Suprapubic skin (tissue), 4 donors: Measurements from ENCODE around the gene IL23A. TPM values are rescaled to one million over a fixed set of nuclear protein-coding genes. Genes with fewer than 3 reads are reported as not detected.
"Not testable (repeated sequence)": the region's sequence is repeated elsewhere in the genome, so short reads cannot be mapped to it uniquely, and the experiment has no call there.

Source experiments
- DNase-seq, 2 donors: peaks; one replicate each; pipeline ENCODE4 v3.0.0-alpha.2; 2019; ENCODE audit warnings: low spot score in 2 of 2
- H3K27ac ChIP-seq: fragments of 200-600 bp; sonication (generic); one replicate; pipeline ENCODE4 v1.5.1; 2019
- H3K27me3 ChIP-seq: fragments of 200-600 bp; sonication (generic); one replicate; pipeline ENCODE4 v1.5.1; 2019
- H3K36me3 ChIP-seq: fragments of 200-600 bp; sonication (generic); one replicate; pipeline ENCODE4 v1.5.1; 2019
- H3K4me1 ChIP-seq: fragments of 200-600 bp; sonication (generic); one replicate; pipeline ENCODE4 v1.5.1; 2019
- H3K4me3 ChIP-seq: fragments of 200-600 bp; sonication (generic); one replicate; pipeline ENCODE4 v1.5.1; 2019; ENCODE audit warnings: mild to moderate bottlenecking
- H3K9me3 ChIP-seq: fragments of 200-600 bp; sonication (generic); one replicate; pipeline ENCODE4 v1.5.1; 2019
- EP300 ChIP-seq: sonication (generic); formaldehyde crosslinking; IDR thresholded peaks from one replicate; pipeline ENCODE4 v1.6.1; 2017; ENCODE audit warnings: antibody characterized with exemption
- POLR2A ChIP-seq, 2 donors: fragments of 450-650 bp; IDR thresholded peaks; one replicate each; pipeline ENCODE4 v1.6.1; 2017; ENCODE audit warnings: antibody characterized with exemption in 2 of 2, mild to moderate bottlenecking in 2 of 2, moderate library complexity in 2 of 2
- POLR2AphosphoS5 ChIP-seq, 3 donors: sonication (generic); formaldehyde crosslinking; IDR thresholded peaks; one replicate each; pipeline ENCODE4 v1.6.1; 2017; ENCODE audit warnings: antibody characterized with exemption in 3 of 3
- WGBS: methylation state at CpG from one replicate; pipeline ENCODE4 v1.1.5; 2018; 5-methylcytosine and 5-hydroxymethylcytosine counted together
- total RNA-seq, 4 donors: library from RNA; depleted of rRNA; stranded (reverse); fragments of >200 nt; gene quantifications; one replicate each; pipeline ENCODE4 v1.1.0, GENCODE V29; 2016
- TF ChIP-seq, protein P1 (sequence below), 2 donors: fragments of 200-600 bp in 1 of 2; fragments of 450-650 bp in 1 of 2; sonication (generic) in 1 of 2; IDR thresholded peaks; one replicate each; pipeline ENCODE4 v1.5.1; 2016 to 2019; ENCODE audit warnings: antibody characterized with exemption in 2 of 2, mild to moderate bottlenecking in 1 of 2, moderate library complexity in 1 of 2

Gene IL23A
- total RNA-seq, 4 donors from 2014 or later = not detected

DNA sequence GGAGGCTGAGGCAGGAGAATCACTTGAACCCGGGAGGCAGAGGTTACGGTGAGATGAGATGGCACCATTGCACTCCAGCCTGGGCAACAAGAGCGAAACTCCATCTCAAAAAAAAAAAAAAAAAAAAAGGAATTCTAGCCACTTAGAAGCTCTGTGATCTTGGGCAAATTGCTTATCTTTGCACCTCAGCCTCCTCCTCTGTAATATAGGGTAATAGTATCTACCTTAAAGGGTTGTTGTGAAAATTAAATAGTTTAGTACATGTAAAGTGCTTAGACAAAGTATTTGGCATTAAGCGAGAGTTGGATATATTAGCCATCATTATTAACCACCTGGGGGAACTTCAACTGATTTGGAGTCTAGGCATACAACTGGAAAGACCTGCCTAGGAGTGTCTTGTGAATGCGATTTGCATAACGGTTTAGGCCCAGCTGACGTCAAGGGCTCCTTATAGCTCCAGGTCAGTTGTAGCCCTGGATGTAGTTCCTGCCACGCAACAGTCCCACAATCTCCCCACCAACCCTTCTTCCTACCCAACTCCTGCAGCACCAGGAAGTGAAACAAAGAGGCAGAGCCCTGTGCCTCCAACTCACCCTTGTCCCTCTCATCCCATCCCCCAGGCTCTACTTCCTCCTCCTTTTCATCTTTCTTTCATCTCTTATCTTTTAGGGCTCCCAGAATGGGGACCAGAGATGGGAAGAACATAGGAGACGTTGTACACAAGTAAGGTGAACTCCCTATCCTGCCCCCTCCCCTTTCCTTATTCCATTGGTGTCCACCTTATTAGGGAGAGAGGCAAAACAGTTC is 2.1 kb upstream of the IL23A start:
- no peak for DNase-seq
- Histone ChIP-seq H3K4me3 (no peak overlapping the region), H3K27ac (no peak overlapping the region), H3K27me3 (no peaks in the 10 kb centered on the region), H3K36me3 (no peaks in the 10 kb centered on the region), H3K4me1 (peaks cover 18% of the 10 kb centered on the region), H3K9me3 (no peaks in the 10 kb centered on the region)
- WGBS = 71% methylated on average over 9 of the region's 9 CpGs
- TF ChIP-seq EP300 = no peak
- no peak for TF ChIP-seq POLR2AphosphoS5 (IDR thresholded peaks at IDR 0.05)
- no peak for TF ChIP-seq POLR2A (IDR thresholded peaks at IDR 0.05)
- TF ChIP-seq, protein P1, sequence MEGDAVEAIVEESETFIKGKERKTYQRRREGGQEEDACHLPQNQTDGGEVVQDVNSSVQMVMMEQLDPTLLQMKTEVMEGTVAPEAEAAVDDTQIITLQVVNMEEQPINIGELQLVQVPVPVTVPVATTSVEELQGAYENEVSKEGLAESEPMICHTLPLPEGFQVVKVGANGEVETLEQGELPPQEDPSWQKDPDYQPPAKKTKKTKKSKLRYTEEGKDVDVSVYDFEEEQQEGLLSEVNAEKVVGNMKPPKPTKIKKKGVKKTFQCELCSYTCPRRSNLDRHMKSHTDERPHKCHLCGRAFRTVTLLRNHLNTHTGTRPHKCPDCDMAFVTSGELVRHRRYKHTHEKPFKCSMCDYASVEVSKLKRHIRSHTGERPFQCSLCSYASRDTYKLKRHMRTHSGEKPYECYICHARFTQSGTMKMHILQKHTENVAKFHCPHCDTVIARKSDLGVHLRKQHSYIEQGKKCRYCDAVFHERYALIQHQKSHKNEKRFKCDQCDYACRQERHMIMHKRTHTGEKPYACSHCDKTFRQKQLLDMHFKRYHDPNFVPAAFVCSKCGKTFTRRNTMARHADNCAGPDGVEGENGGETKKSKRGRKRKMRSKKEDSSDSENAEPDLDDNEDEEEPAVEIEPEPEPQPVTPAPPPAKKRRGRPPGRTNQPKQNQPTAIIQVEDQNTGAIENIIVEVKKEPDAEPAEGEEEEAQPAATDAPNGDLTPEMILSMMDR (IDR thresholded peaks at IDR 0.05) = no peak

GRCh38 chr12:56337753-56338251 is 882 bp upstream of the IL23A start:
- 83% methylated on average over 8 of the region's 8 CpGs for WGBS

GRCh38 chr12:56339158-56339422 is 406 bp downstream of the IL23A start:
- TF ChIP-seq EP300 (no peak), POLR2A (IDR thresholded peaks at IDR 0.05) (no peak), POLR2AphosphoS5 (IDR thresholded peaks at IDR 0.05) (no peak)
- TF ChIP-seq, protein P1 (IDR thresholded peaks at IDR 0.05) = no peak
- H3K4me3 ChIP-seq = no peak overlapping the region
- H3K27ac ChIP-seq = no peak overlapping the region
- peaks cover 24% of the 10 kb centered on the region for H3K36me3 ChIP-seq
- no peaks in the 10 kb centered on the region for H3K27me3 ChIP-seq
- H3K4me1 ChIP-seq = peaks cover 6% of the 10 kb centered on the region
- WGBS = 91% methylated on average over 1 of the region's 1 CpG
- DNase-seq = no peak
- H3K9me3 ChIP-seq = no peaks in the 10 kb centered on the region

More at GRCh38 chr12:56337753-56338251, 882 bp upstream of the IL23A start:
- Histone ChIP-seq H3K27me3 (no peaks in the 10 kb centered on the region), H3K4me1 (peaks cover 14% of the 10 kb centered on the region), H3K9me3 (no peaks in the 10 kb centered on the region), H3K36me3 (peaks cover 11% of the 10 kb centered on the region), H3K4me3 (no peak overlapping the region), H3K27ac (no peak overlapping the region)
- no peak for DNase-seq
- TF ChIP-seq, protein P1 (IDR thresholded peaks at IDR 0.05) = no peak
- no peak for TF ChIP-seq POLR2AphosphoS5 (IDR thresholded peaks at IDR 0.05)
- TF ChIP-seq POLR2A (IDR thresholded peaks at IDR 0.05) = no peak
- no peak for TF ChIP-seq EP300

GRCh38 chr12:56341616-56342015 is 2.9 kb downstream of the IL23A start:
- no peak for TF ChIP-seq EP300
- no peak for TF ChIP-seq POLR2AphosphoS5 (IDR thresholded peaks at IDR 0.05)
- TF ChIP-seq POLR2A (IDR thresholded peaks at IDR 0.05) = no peak
- TF ChIP-seq, protein P1 (IDR thresholded peaks at IDR 0.05) = no peak
- no peaks in the 10 kb centered on the region for H3K27me3 ChIP-seq
- 28% methylated on average over 1 of the region's 1 CpG for WGBS
- H3K4me1 ChIP-seq = no peaks in the 10 kb centered on the region
- H3K36me3 ChIP-seq = peaks cover 46% of the 10 kb centered on the region
- DNase-seq = no peak
- no peaks in the 10 kb centered on the region for H3K9me3 ChIP-seq
- no peak overlapping the region for H3K27ac ChIP-seq
- H3K4me3 ChIP-seq = no peak overlapping the region

DNA sequence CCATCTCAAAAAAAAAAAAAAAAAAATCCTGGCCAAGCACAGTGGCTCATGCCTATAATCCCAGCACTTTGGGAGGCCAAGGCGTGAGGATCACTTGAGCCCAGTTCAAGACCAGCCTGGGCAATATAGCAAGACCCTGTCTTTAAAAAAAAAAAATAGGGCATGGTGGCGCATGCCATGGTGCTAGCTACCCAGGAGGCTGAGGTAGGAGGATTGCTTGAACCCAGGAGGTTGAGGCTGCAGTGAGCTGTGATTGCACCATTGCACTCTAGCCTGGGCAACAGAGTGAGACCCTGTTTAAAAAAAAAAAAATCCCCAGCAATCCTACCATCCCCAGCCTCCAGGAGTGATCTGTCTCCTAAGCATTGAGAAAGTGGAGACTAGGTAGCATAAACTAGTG is 3.6 kb downstream of the IL23A start:
- WGBS = 96% methylated on average over 2 of the region's 2 CpGs
- H3K27me3 ChIP-seq, H3K27ac ChIP-seq, H3K9me3 ChIP-seq, DNase-seq, H3K4me3 ChIP-seq, H3K4me1 ChIP-seq: not testable (repeated sequence)
- H3K36me3 ChIP-seq = peaks cover 53% of the 10 kb centered on the region
